Keratinocyte (primary cell): ENCODE results near the gene LCMT1. TPM values are rescaled to one million over a fixed set of nuclear protein-coding genes. Genes with fewer than 3 reads are reported as not detected.

Experiments
- DNase-seq: peaks from one replicate; pipeline ENCODE4 v3.0.0-alpha.2; 2011; ENCODE audit warnings: low read depth, missing footprints, low spot score
- FAIRE-seq: peaks from 2 replicates; lab custom pipeline; 2011; peaks lifted over from hg19 to GRCh38; lab: Jason Lieb, UNC
- H2AFZ ChIP-seq: 2 replicates; pipeline ENCODE4 v1.6.0; 2012; ENCODE audit warnings: low read length, control low read depth, inconsistent platforms; ENCODE audit not compliant: control insufficient read depth
- H3K27ac ChIP-seq: 2 replicates; pipeline ENCODE4 v1.5.1; 2011; ENCODE audit warnings: low read length; ENCODE audit not compliant: control insufficient read depth, insufficient read depth
- H3K27me3 ChIP-seq: 3 replicates; pipeline ENCODE4 v1.6.0; 2011; ENCODE audit warnings: low read length; ENCODE audit not compliant: control insufficient read depth, insufficient read depth; ENCODE audit errors: extremely low read depth
- H3K36me3 ChIP-seq, 2 experiments: 2 replicates in 1 of 2; 3 replicates in 1 of 2; pipeline ENCODE4 v1.5.1; 2011; ENCODE audit warnings: low read length in 2 of 2, mild to moderate bottlenecking in 1 of 2; ENCODE audit not compliant: control insufficient read depth in 2 of 2, insufficient read depth in 2 of 2; ENCODE audit errors: extremely low read depth in 1 of 2
- H3K4me1 ChIP-seq: 3 replicates; pipeline ENCODE4 v1.5.1; 2011; ENCODE audit warnings: low read length; ENCODE audit not compliant: control insufficient read depth, insufficient read depth; ENCODE audit errors: extremely low read depth
- H3K4me2 ChIP-seq: 3 replicates; pipeline ENCODE4 v1.6.0; 2011; ENCODE audit warnings: low read depth, low read length; ENCODE audit not compliant: control insufficient read depth, insufficient read depth; ENCODE audit errors: extremely low read depth
- H3K4me3 ChIP-seq, 3 experiments: fragments of 200-600 bp in 1 of 3; sonication (generic) in 1 of 3; 2 replicates in 2 of 3; 3 replicates in 1 of 3; pipeline ENCODE4 v1.5.1; 2011 to 2016; ENCODE audit warnings: low read length in 3 of 3, mild to moderate bottlenecking in 3 of 3, control low read depth in 2 of 3, inconsistent platforms in 1 of 3, low read depth in 1 of 3, mixed read lengths in 1 of 3, mixed run types in 1 of 3, moderate library complexity in 1 of 3; ENCODE audit not compliant: control insufficient read depth in 2 of 3, insufficient read depth in 2 of 3; ENCODE audit errors: extremely low read depth in 1 of 3
- H3K79me2 ChIP-seq: 2 replicates; pipeline ENCODE4 v1.6.0; 2012; ENCODE audit warnings: low read length; ENCODE audit not compliant: control insufficient read depth, insufficient read depth
- H3K9ac ChIP-seq: 3 replicates; pipeline ENCODE4 v1.6.0; 2011; ENCODE audit warnings: low read length; ENCODE audit not compliant: control insufficient read depth, insufficient read depth; ENCODE audit errors: extremely low read depth
- H3K9me1 ChIP-seq: 3 replicates; pipeline ENCODE4 v1.6.0; 2011; ENCODE audit warnings: low read length; ENCODE audit not compliant: control insufficient read depth, insufficient read depth; ENCODE audit errors: extremely low read depth
- H3K9me3 ChIP-seq: 2 replicates; pipeline ENCODE4 v1.5.1; 2012; ENCODE audit warnings: low read depth, low read length; ENCODE audit not compliant: control insufficient read depth
- H4K20me1 ChIP-seq: 3 replicates; pipeline ENCODE4 v1.6.0; 2011; ENCODE audit warnings: low read length; ENCODE audit not compliant: control insufficient read depth, insufficient read depth; ENCODE audit errors: extremely low read depth
- CTCF ChIP-seq, 3 experiments: IDR thresholded peaks in 1 of 3; conservative IDR thresholded peaks in 1 of 3; optimal IDR thresholded peaks in 1 of 3; 2 replicates in 2 of 3; 3 replicates in 1 of 3; pipeline versions ENCODE3 to v1.5.1; 2011; ENCODE audit warnings: low read length in 3 of 3, mild to moderate bottlenecking in 3 of 3, moderate library complexity in 2 of 3, control low read depth in 1 of 3, inconsistent platforms in 1 of 3; ENCODE audit not compliant: insufficient read depth in 2 of 3; ENCODE audit errors: extremely low read depth in 1 of 3
- EZH2 ChIP-seq: IDR thresholded peaks from one replicate; pipeline ENCODE4 v1.6.1; 2012; ENCODE audit warnings: inconsistent platforms, mild to moderate bottlenecking, low read length, moderate library complexity
- dilution Hi-C: fragments of 300-500 bp; cut with MboI; formaldehyde crosslinking; loops from one replicate; pipeline ENCODE4 v1.7.0; 2020; ENCODE audit warnings: low sequenced_read_pairs; ENCODE audit not compliant: extremely low pct_ligation_motif_present
- polyA plus RNA-seq, 5 experiments: library from polyadenylated mRNA; depleted of rRNA in 3 of 5; stranded (reverse) in 3 of 5; stranded (forward) in 1 of 5; unstranded in 1 of 5; fragments of >200 nt; gene quantifications; 1 replicate in 1 of 5; 2 replicates in 3 of 5; 3 replicates in 1 of 5; pipeline versions ENCODE4 v1.2.1 to v1.2.3, GENCODE V29; 2011 to 2012; ENCODE audit warnings: missing spikeins in 2 of 5, low read depth in 1 of 5, low replicate concordance in 1 of 5

Gene LCMT1
- polyA plus RNA-seq, 1 donor (not counting 4 experiments of a cell fraction or from before 2014, with no cell fraction given): 30.3 TPM

- no peaks in the 10 kb centered on the region for H3K79me2 ChIP-seq
- H3K9me1 ChIP-seq: no peaks in the 10 kb centered on the region
- no peaks in the 10 kb centered on the region for H3K9me3 ChIP-seq
- no peaks in the 10 kb centered on the region for H3K27me3 ChIP-seq
- no peak overlapping the region for H3K4me3 ChIP-seq
- FAIRE-seq: no peak
- no peak overlapping the region for H2AFZ ChIP-seq
- H3K4me1 ChIP-seq: no peaks in the 10 kb centered on the region
- no peak for TF ChIP-seq CTCF (optimal IDR thresholded peaks at IDR 0.05 in 1 of 3, IDR thresholded peaks at IDR 0.05 in 1 of 3, conservative IDR thresholded peaks at IDR 0.05 in 1 of 3; ENCODE audit: extremely low read depth in 1 of 3, insufficient read depth in 2 of 3, low read length in 3 of 3)
- no peak for TF ChIP-seq EZH2
- H3K27ac ChIP-seq: no peak overlapping the region
- no peaks in the 10 kb centered on the region for H3K36me3 ChIP-seq
- DNase-seq: no peak
- no peak overlapping the region for H3K9ac ChIP-seq
- dilution Hi-C loops: no loop called here
- no peaks in the 10 kb centered on the region for H4K20me1 ChIP-seq
- H3K4me2 ChIP-seq: no peak overlapping the region
Observed at GRCh38 chr16:25095636-25096035, 15.9 kb upstream of the LCMT1 start.

- TF ChIP-seq EZH2: no peak
- no peak for TF ChIP-seq CTCF (optimal IDR thresholded peaks at IDR 0.05 in 1 of 3, IDR thresholded peaks at IDR 0.05 in 1 of 3, conservative IDR thresholded peaks at IDR 0.05 in 1 of 3; ENCODE audit: extremely low read depth in 1 of 3, insufficient read depth in 2 of 3, low read length in 3 of 3)
- Histone ChIP-seq H3K4me2 (no peak overlapping the region), H3K9me1 (no peaks in the 10 kb centered on the region), H3K27ac (no peak overlapping the region), H3K4me3 (no peak overlapping the region), H2AFZ (no peak overlapping the region), H3K9ac (no peak overlapping the region), H3K27me3 (no peaks in the 10 kb centered on the region), H3K79me2 (no peaks in the 10 kb centered on the region), H3K9me3 (no peaks in the 10 kb centered on the region), H3K4me1 (no peaks in the 10 kb centered on the region), H3K36me3 (no peaks in the 10 kb centered on the region), H4K20me1 (no peaks in the 10 kb centered on the region)
- FAIRE-seq: no peak
- dilution Hi-C loops: no loop called here
- DNase-seq: no peak
Observed at GRCh38 chr16:25097276-25097975, 14.1 kb upstream of the LCMT1 start.
